Measurements from ENCODE around the gene ACSS3. TPM values are rescaled to one million over a fixed set of nuclear protein-coding genes. Genes with fewer than 3 reads are reported as not detected.

ACSS3 gene
- total and polyA plus RNA-seq, 2 donors (not counting 3 experiments of a cell fraction or from before 2014, with no cell fraction given), result 0.12 to 0.86 TPM

DNA sequence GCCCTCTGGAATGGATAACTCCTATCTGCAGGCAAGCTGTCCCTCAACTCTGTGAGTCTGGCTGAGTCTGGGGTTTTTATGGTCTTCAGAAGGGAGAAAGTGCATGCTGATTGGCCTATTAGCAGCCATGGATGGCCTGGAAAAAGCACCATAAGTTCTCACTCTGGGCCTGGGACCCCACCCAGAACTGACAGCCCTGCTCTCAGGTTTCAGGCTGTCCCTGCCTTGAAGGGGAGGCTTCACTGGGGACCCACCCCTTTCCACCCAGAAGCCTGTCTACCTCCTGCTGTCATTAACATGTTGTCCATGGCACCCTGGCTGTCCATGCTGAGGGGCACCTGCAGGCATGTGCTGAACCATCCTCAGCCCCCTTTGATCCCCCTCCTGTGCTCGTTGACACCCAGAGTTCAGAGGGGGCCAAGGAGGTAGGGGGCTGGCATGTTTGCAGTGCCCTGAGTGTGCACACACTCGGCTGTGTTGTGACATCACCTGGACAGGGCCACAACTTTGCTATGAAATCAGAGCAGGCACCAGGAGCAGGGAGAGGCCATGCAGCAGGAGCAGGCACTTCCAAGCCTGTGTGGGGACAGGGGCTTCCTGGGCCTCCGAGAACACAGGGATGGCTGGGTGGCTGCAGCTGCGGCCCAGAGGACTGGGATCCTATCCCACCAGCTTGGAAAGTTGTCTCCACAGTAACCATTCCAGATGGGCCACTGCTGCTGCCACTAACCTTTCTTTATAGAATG lies 84.7 kb downstream of the ACSS3 start:
- TF ChIP-seq FOS (IDR thresholded peaks at IDR 0.05; ENCODE audit: borderline replicate concordance, insufficient read depth, low read length) (no peak), POLR2AphosphoS5 (IDR thresholded peaks at IDR 0.05; ENCODE audit: insufficient read depth, low read depth, low read length) (no peak), POLR2A (IDR thresholded peaks at IDR 0.05; ENCODE audit: low read depth, low read length) (no peak), JUN (IDR thresholded peaks at IDR 0.05; ENCODE audit: borderline replicate concordance, insufficient read depth, insufficient read length, low read depth) (no peak)
- BruUV-seq (replicated peaks), result no TSS peak
- Histone ChIP-seq H4K20me1 (replicated peaks; ENCODE audit: control insufficient read depth, extremely low read depth, insufficient read depth, low read length) (no peaks in the 10 kb centered on the region), H3K4me1 (ENCODE audit: control insufficient read depth, extremely low read depth, insufficient read depth, low read length) (peaks cover 2% of the 10 kb centered on the region), H2AFZ (ENCODE audit: low read depth, low read length) (no peak overlapping the region), H3K4me2 (ENCODE audit: insufficient read depth, low read length) (no peak overlapping the region), H3K27ac (ENCODE audit: insufficient read depth, low read depth, low read length) (no peak overlapping the region), H3K4me3 (replicated peaks in 1 of 3; ENCODE audit: insufficient read depth in 1 of 3, low read depth in 1 of 3, low read length in 3 of 3) (no peak overlapping the region), H3K36me3 (ENCODE audit: control insufficient read depth in 2 of 2, extremely low read depth in 1 of 2, insufficient read depth in 2 of 2, low read length in 2 of 2) (no peaks in the 10 kb centered on the region), H3K9me1 (replicated peaks; ENCODE audit: control insufficient read depth, extremely low read depth, insufficient read depth, low read length) (no peaks in the 10 kb centered on the region), H3K9ac (replicated peaks; ENCODE audit: extremely low read depth, insufficient read depth, low read length) (no peak overlapping the region), H3K79me2 (ENCODE audit: control insufficient read depth, insufficient read depth, low read length) (no peaks in the 10 kb centered on the region), H3K9me3 (replicated peaks; ENCODE audit: control insufficient read depth, insufficient read depth, low read length) (no peaks in the 10 kb centered on the region), H3K27me3 (ENCODE audit: control insufficient read depth in 2 of 2, insufficient read depth in 2 of 2, low read length in 2 of 2) (peaks cover 0 to 3% of the 10 kb centered on the region in 2 experiments)
- FAIRE-seq (no peak), DNase-seq (ENCODE audit: low read depth, low spot score) (no peak)
- dilution Hi-C loops (cut with MboI; ENCODE audit: extremely low pct_ligation_motif_present, low sequenced_read_pairs), result no loop called here
- POLR2A ChIA-PET, result no interaction called here
- CTCF ChIA-PET, result no interaction called here
- intact Hi-C loops (cut with micrococcal nuclease), result no loop called here

- no TSS peak for BruUV-seq (replicated peaks)
- TF ChIP-seq, protein P1, sequence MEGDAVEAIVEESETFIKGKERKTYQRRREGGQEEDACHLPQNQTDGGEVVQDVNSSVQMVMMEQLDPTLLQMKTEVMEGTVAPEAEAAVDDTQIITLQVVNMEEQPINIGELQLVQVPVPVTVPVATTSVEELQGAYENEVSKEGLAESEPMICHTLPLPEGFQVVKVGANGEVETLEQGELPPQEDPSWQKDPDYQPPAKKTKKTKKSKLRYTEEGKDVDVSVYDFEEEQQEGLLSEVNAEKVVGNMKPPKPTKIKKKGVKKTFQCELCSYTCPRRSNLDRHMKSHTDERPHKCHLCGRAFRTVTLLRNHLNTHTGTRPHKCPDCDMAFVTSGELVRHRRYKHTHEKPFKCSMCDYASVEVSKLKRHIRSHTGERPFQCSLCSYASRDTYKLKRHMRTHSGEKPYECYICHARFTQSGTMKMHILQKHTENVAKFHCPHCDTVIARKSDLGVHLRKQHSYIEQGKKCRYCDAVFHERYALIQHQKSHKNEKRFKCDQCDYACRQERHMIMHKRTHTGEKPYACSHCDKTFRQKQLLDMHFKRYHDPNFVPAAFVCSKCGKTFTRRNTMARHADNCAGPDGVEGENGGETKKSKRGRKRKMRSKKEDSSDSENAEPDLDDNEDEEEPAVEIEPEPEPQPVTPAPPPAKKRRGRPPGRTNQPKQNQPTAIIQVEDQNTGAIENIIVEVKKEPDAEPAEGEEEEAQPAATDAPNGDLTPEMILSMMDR (IDR thresholded peaks at IDR 0.05; ENCODE audit: extremely low read depth in 1 of 2, insufficient read depth in 1 of 2, low read depth in 1 of 2, low read length in 2 of 2), result no peak
- TF ChIP-seq FOS (IDR thresholded peaks at IDR 0.05; ENCODE audit: borderline replicate concordance, insufficient read depth, low read length) (no peak), MYC (IDR thresholded peaks at IDR 0.05; ENCODE audit: low read depth, low read length) (no peak), EZH2 (IDR thresholded peaks at IDR 0.05; ENCODE audit: borderline replicate concordance, low read depth, low read length, severe bottlenecking) (no peak), MAX (IDR thresholded peaks at IDR 0.05; ENCODE audit: insufficient read depth, insufficient read length) (no peak), GATA2 (IDR thresholded peaks at IDR 0.05; ENCODE audit: insufficient read depth, insufficient read length, low read depth, low read length) (no peak), POLR2A (IDR thresholded peaks at IDR 0.05; ENCODE audit: low read depth, low read length) (no peak), JUN (IDR thresholded peaks at IDR 0.05; ENCODE audit: borderline replicate concordance, insufficient read depth, insufficient read length, low read depth) (no peak), POLR2AphosphoS5 (IDR thresholded peaks at IDR 0.05; ENCODE audit: insufficient read depth, low read depth, low read length) (no peak)
- Histone ChIP-seq H3K4me3 (replicated peaks in 1 of 3; ENCODE audit: insufficient read depth in 1 of 3, low read depth in 1 of 3, low read length in 3 of 3) (no peak overlapping the region), H3K9ac (replicated peaks; ENCODE audit: extremely low read depth, insufficient read depth, low read length) (no peak overlapping the region), H3K4me1 (ENCODE audit: control insufficient read depth, extremely low read depth, insufficient read depth, low read length) (peaks cover 8% of the 10 kb centered on the region), H3K4me2 (ENCODE audit: insufficient read depth, low read length) (no peak overlapping the region), H4K20me1 (replicated peaks; ENCODE audit: control insufficient read depth, extremely low read depth, insufficient read depth, low read length) (no peaks in the 10 kb centered on the region), H3K9me3 (replicated peaks; ENCODE audit: control insufficient read depth, insufficient read depth, low read length) (no peaks in the 10 kb centered on the region), H3K27me3 (ENCODE audit: control insufficient read depth in 2 of 2, insufficient read depth in 2 of 2, low read length in 2 of 2) (no peaks in the 10 kb centered on the region), H3K27ac (ENCODE audit: insufficient read depth, low read depth, low read length) (no peak overlapping the region), H2AFZ (ENCODE audit: low read depth, low read length) (no peak overlapping the region), H3K9me1 (replicated peaks; ENCODE audit: control insufficient read depth, extremely low read depth, insufficient read depth, low read length) (no peaks in the 10 kb centered on the region), H3K36me3 (ENCODE audit: control insufficient read depth in 2 of 2, extremely low read depth in 1 of 2, insufficient read depth in 2 of 2, low read length in 2 of 2) (no peaks in the 10 kb centered on the region), H3K79me2 (ENCODE audit: control insufficient read depth, insufficient read depth, low read length) (no peaks in the 10 kb centered on the region)
- intact Hi-C loops (cut with micrococcal nuclease) (no loop called here), dilution Hi-C loops (cut with MboI; ENCODE audit: extremely low pct_ligation_motif_present, low sequenced_read_pairs) (no loop called here)
- FAIRE-seq (no peak), DNase-seq (ENCODE audit: low read depth, low spot score) (no peak)
- POLR2A ChIA-PET, result no interaction called here
- CTCF ChIA-PET, result no interaction called here
Measured at GRCh38 chr12:81164827-81165226, 86.9 kb downstream of the ACSS3 start.

Measured in endothelial cell of umbilical vein (primary cell).